ENCODE results near the gene DNAJA4. TPM values are rescaled to one million over a fixed set of nuclear protein-coding genes. Genes with fewer than 3 reads are reported as not detected.

DNAJA4 gene
- total RNA-seq, 4 donors from 2014 or later: 36.9 to 66.8 (median 48.6) TPM

- no peak overlapping the region for H3K4me3 ChIP-seq (ENCODE audit: low read depth, poor library complexity, severe bottlenecking)
- TF ChIP-seq POLR2A (IDR thresholded peaks at IDR 0.05): no peak
- TF ChIP-seq CTCF (IDR thresholded peaks at IDR 0.05): no peak
- 50 to 51% methylated on average over 9 of the region's 9 CpGs for WGBS, 2 donors
- no peak for DNase-seq (ENCODE audit: low spot score in 2 of 2)
- intact Hi-C loops (cut with DNase I; ENCODE audit: low total_unique reads): no loop called here
Measured at GRCh38 chr15:78265752-78266224, 1.4 kb downstream of the DNAJA4 start.

GRCh38 chr15:78266229-78266628 lies 1.9 kb downstream of the DNAJA4 start:
- no peak for TF ChIP-seq POLR2A (IDR thresholded peaks at IDR 0.05)
- intact Hi-C loops (cut with DNase I; ENCODE audit: low total_unique reads): no loop called here
- DNase-seq (ENCODE audit: low spot score in 2 of 2): no peak
- H3K4me3 ChIP-seq (ENCODE audit: low read depth, poor library complexity, severe bottlenecking): no peak overlapping the region

- no peak overlapping the region for H3K4me3 ChIP-seq (ENCODE audit: low read depth, poor library complexity, severe bottlenecking)
- intact Hi-C loops (cut with DNase I; ENCODE audit: low total_unique reads): no loop called here
- no peak for DNase-seq (ENCODE audit: low spot score in 2 of 2)
- no peak for TF ChIP-seq POLR2A (IDR thresholded peaks at IDR 0.05)
- no peak for TF ChIP-seq CTCF (IDR thresholded peaks at IDR 0.05)
- 72 to 80% methylated on average over 2 of the region's 2 CpGs for WGBS, 2 donors
Measured at GRCh38 chr15:78266806-78267205, 2.4 kb downstream of the DNAJA4 start.

- intact Hi-C loops (cut with DNase I; ENCODE audit: low total_unique reads): no loop called here
- no peak for DNase-seq (ENCODE audit: low spot score in 2 of 2)
- no peak overlapping the region for H3K4me3 ChIP-seq (ENCODE audit: low read depth, poor library complexity, severe bottlenecking)
- TF ChIP-seq POLR2A (IDR thresholded peaks at IDR 0.05): no peak
- no peak for TF ChIP-seq CTCF (IDR thresholded peaks at IDR 0.05)
- 54 to 64% methylated on average over 2 of the region's 2 CpGs for WGBS, 2 donors
Measured at GRCh38 chr15:78272316-78272715, 8.0 kb downstream of the DNAJA4 start.

- H3K4me3 ChIP-seq (ENCODE audit: low read depth, poor library complexity, severe bottlenecking): no peak overlapping the region
- intact Hi-C loops (cut with DNase I; ENCODE audit: low total_unique reads): no loop called here
- no peak for DNase-seq (ENCODE audit: low spot score in 2 of 2)
- 85 to 93% methylated on average over 3 of the region's 3 CpGs for WGBS, 2 donors
- TF ChIP-seq CTCF (IDR thresholded peaks at IDR 0.05) (no peak), POLR2A (IDR thresholded peaks at IDR 0.05) (no peak)
Measured at GRCh38 chr15:78272776-78273175, 8.4 kb downstream of the DNAJA4 start.

- 89 to 98% methylated on average over 5 of the region's 5 CpGs for WGBS, 2 donors
- intact Hi-C loops (cut with DNase I; ENCODE audit: low total_unique reads): no loop called here
- DNase-seq (ENCODE audit: low spot score in 2 of 2): no peak
- H3K4me3 ChIP-seq (ENCODE audit: low read depth, poor library complexity, severe bottlenecking): no peak overlapping the region
- TF ChIP-seq CTCF (IDR thresholded peaks at IDR 0.05) (no peak), POLR2A (IDR thresholded peaks at IDR 0.05) (no peak)
Measured at GRCh38 chr15:78274994-78275393, 10.6 kb downstream of the DNAJA4 start.

Data from lower leg skin (tissue), 4 donors.